Measurements from ENCODE around the gene SCFD1. TPM values are rescaled to one million over a fixed set of nuclear protein-coding genes. Genes with fewer than 3 reads are reported as not detected.
A peak's percentile ranks its signal among the peaks of the same experiment; 100 is the strongest.
"Not testable (repeated sequence)": the region's sequence is repeated elsewhere in the genome, so short reads cannot be mapped to it uniquely, and the experiment has no call there.

SCFD1 gene
- total and polyA plus RNA-seq, 10 donors: 45.7 to 105 (median 74.4) TPM

DNA sequence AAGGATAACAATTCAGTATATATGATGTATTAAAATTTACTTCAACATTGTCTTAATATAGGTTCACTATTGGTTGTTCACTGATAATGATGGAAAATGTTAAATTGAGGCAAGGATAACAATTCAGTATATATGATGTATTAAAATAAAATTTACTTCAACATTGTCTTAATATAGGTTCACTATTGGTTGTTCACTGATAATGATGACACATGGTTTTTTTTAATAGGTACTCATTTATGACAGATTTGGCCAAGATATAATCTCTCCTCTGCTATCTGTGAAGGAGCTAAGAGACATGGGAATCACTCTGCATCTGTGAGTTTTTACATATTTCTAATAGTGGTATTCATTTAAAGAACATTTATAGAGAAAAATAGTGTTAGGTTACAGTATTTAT, 8.1 kb downstream of the SCFD1 start:
- Histone ChIP-seq H3K27me3 (replicated peaks in 1 of 7) (no peaks in the 10 kb centered on the region), H3K4me1 (peaks cover 0 to 20% (median 16%) of the 10 kb centered on the region in 6 donors), H3K4me3 (no peak overlapping the region), H3K27ac (no peak overlapping the region), H3K9me3 (no peaks in the 10 kb centered on the region), H3K36me3 (peaks cover 4 to 59% (median 24%) of the 10 kb centered on the region in 6 donors)
- no peak for DNase-seq
- TF ChIP-seq POLR2A (IDR thresholded peaks at IDR 0.05) (no peak), POLR2AphosphoS5 (IDR thresholded peaks at IDR 0.05) (no peak)
- TF ChIP-seq, protein P1, sequence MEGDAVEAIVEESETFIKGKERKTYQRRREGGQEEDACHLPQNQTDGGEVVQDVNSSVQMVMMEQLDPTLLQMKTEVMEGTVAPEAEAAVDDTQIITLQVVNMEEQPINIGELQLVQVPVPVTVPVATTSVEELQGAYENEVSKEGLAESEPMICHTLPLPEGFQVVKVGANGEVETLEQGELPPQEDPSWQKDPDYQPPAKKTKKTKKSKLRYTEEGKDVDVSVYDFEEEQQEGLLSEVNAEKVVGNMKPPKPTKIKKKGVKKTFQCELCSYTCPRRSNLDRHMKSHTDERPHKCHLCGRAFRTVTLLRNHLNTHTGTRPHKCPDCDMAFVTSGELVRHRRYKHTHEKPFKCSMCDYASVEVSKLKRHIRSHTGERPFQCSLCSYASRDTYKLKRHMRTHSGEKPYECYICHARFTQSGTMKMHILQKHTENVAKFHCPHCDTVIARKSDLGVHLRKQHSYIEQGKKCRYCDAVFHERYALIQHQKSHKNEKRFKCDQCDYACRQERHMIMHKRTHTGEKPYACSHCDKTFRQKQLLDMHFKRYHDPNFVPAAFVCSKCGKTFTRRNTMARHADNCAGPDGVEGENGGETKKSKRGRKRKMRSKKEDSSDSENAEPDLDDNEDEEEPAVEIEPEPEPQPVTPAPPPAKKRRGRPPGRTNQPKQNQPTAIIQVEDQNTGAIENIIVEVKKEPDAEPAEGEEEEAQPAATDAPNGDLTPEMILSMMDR (IDR thresholded peaks at IDR 0.05 in 8 of 11, conservative IDR thresholded peaks at IDR 0.05 in 3 of 11): no peak
- intact Hi-C loops (cut with DNase I; ENCODE audit: low total_unique reads): no loop called here

DNA sequence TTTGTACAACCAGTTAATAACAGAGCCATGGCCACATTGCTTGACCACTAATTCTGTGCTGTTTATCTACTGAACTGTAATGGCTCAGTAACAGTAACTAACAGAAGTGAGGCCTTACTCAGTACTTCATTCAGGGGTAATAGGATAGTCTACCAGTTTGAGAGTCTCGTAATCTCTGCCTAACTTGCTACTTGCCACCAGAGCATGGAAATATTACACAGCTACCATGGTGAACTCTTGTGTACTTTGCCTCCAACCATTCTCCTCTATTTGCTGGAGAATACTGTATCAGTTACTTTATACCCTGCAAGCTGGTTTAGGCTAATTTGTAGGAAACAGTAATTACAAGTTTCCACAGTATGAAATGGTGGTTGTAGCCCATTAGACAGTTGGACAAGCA, 10.6 kb downstream of the SCFD1 start:
- 93 to 100% (median 100%) methylated on average over 1 of the region's 1 CpG for WGBS, 5 donors
- Histone ChIP-seq H3K27ac (no peak overlapping the region), H3K27me3 (replicated peaks in 1 of 7) (no peaks in the 10 kb centered on the region), H3K4me3 (no peak overlapping the region), H3K36me3 (peaks cover 4 to 80% (median 35%) of the 10 kb centered on the region in 6 donors), H3K4me1 (peaks cover 0 to 5% (median 0%) of the 10 kb centered on the region in 6 donors), H3K9me3 (no peaks in the 10 kb centered on the region)
- intact Hi-C loops (cut with DNase I; ENCODE audit: low total_unique reads): no loop called here
- TF ChIP-seq, protein P1 (IDR thresholded peaks at IDR 0.05 in 8 of 11, conservative IDR thresholded peaks at IDR 0.05 in 3 of 11): no peak
- no peak for TF ChIP-seq POLR2AphosphoS5 (IDR thresholded peaks at IDR 0.05)
- no peak for TF ChIP-seq POLR2A (IDR thresholded peaks at IDR 0.05)
- DNase-seq: no peak

DNA sequence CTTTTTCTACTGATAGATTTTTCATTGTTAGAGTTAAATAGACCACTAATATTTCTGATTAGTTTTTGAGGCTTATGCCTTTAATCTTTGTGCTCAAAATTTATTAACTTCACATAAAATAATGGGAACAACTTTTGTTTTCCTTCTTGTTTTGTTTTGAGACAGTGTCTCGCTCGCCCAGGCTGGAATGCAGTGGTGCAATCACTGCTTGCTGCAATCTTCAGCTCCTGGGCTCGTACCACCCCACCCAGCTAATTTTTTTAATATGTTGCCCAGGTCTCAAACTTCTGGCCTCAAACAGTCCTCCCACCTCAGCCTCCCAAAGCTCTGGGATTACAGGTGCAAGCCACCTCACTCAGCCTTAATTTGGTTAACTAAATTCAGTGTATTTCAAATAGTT, 16.8 kb downstream of the SCFD1 start:
- TF ChIP-seq, protein P1 (IDR thresholded peaks at IDR 0.05 in 8 of 11, conservative IDR thresholded peaks at IDR 0.05 in 3 of 11): no peak
- TF ChIP-seq POLR2A (IDR thresholded peaks at IDR 0.05) (no peak), POLR2AphosphoS5 (IDR thresholded peaks at IDR 0.05) (no peak)
- peaks cover 0 to 5% (median 0%) of the 10 kb centered on the region in 6 donors for H3K4me1 ChIP-seq
- H3K36me3 ChIP-seq: peaks cover 4 to 99% (median 44%) of the 10 kb centered on the region in 6 donors
- DNase-seq: no peak
- peaks cover 0 to 3% (median under 1%) of the 10 kb centered on the region in 8 donors for H3K9me3 ChIP-seq
- H3K27me3 ChIP-seq (replicated peaks in 1 of 7): no peaks in the 10 kb centered on the region
- H3K27ac ChIP-seq: peak overlapping the region in 1 of 8 donors; percentile 20
- intact Hi-C loops (cut with DNase I; ENCODE audit: low total_unique reads): no loop called here
- 47 to 82% (median 79%) methylated on average over 3 of the region's 3 CpGs for WGBS, 5 donors
- no peak overlapping the region for H3K4me3 ChIP-seq

DNA sequence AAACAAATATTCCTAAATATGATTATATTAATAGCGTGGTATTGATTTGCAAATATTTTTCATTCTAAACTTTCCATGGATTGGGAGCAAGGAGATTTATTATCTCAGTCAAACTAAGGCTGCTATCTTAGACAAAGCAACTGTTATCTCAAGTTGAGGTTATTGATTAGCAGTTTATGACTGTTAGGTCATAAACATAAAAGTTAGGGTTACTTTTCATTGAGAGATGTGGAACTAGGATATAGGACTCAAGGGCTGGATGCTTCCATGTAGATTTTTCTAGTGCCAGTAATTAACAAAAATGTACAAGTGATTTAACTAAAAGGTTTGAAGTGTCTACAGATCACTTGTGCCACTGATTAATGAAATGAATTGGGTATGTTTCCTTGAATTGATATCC, 19.1 kb downstream of the SCFD1 start:
- Histone ChIP-seq H3K4me1 (peaks cover 0 to 5% (median 0%) of the 10 kb centered on the region in 6 donors), H3K27ac (no peak overlapping the region), H3K4me3 (no peak overlapping the region), H3K36me3 (peaks cover 0 to 100% (median 41%) of the 10 kb centered on the region in 6 donors), H3K9me3 (peaks cover 0 to 22% (median 18%) of the 10 kb centered on the region in 8 donors), H3K27me3 (replicated peaks in 1 of 7) (no peaks in the 10 kb centered on the region)
- 97 to 100% (median 98%) methylated on average over 1 of the region's 1 CpG for WGBS, 5 donors
- TF ChIP-seq, protein P1 (IDR thresholded peaks at IDR 0.05 in 8 of 11, conservative IDR thresholded peaks at IDR 0.05 in 3 of 11): no peak
- no peak for TF ChIP-seq POLR2AphosphoS5 (IDR thresholded peaks at IDR 0.05)
- no peak for TF ChIP-seq POLR2A (IDR thresholded peaks at IDR 0.05)
- no peak for DNase-seq
- intact Hi-C loops (cut with DNase I; ENCODE audit: low total_unique reads): no loop called here

DNA sequence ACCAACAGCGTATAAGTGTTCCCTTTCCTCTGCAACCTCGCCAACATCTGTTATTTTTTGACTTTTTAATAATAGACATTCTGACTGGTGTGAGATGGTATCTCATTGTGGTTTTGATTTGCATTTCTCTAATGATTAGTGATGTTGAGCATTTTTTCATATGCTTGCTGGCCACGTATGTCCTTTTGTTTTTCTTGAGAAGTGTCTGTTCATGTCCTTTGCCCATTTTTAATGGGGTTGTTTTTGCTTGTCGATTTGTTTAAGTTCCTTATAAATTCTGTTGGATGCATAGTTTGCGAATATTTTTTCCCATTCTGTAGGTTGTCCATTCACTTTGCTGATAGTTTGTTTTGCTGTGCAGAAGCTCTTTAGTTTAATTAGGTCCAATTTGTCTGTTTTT, 22.3 kb downstream of the SCFD1 start:
- 91 to 96% (median 95%) methylated on average over 5 of the region's 5 CpGs for WGBS, 5 donors
- H3K4me3 ChIP-seq; DNase-seq; H3K27ac ChIP-seq; intact Hi-C loops (cut with DNase I; ENCODE audit: low total_unique reads); H3K4me1 ChIP-seq; H3K27me3 ChIP-seq (replicated peaks in 1 of 7): not testable (repeated sequence)
- Histone ChIP-seq H3K9me3 (peaks cover 0 to 22% (median 18%) of the 10 kb centered on the region in 8 donors), H3K36me3 (peaks cover 0 to 100% (median 39%) of the 10 kb centered on the region in 6 donors)

Measured in spleen (tissue), 11 donors.